G401.6 (cell line): ENCODE measurements around the gene CEBPA.
A peak's percentile ranks its signal among the peaks of the same experiment; 100 is the strongest.

Source experiments
- FAIRE-seq: peaks from 2 replicates; lab custom pipeline; 2012; peaks lifted over from hg19 to GRCh38; lab: Jason Lieb, UNC

CEBPA gene

GRCh38 chr19:33302175-33302973, at the start of gene CEBPA:
Gene CEBPA (minus strand): TSS chr19:33302534. CDS start chr19:33302414, 120 bp downstream.
- FAIRE-seq, result no peak

- no peak for FAIRE-seq
These were observed 48.4 kb upstream of the CEBPA start for GRCh38 chr19:33350538-33351309.

- no peak for FAIRE-seq
These were observed 47.3 kb upstream of the CEBPA start for GRCh38 chr19:33349319-33350289.

GRCh38 chr19:33348301-33349010, 46.1 kb upstream of the CEBPA start:
- FAIRE-seq, result no peak

GRCh38 chr19:33347300-33347699, 45.0 kb upstream of the CEBPA start:
- FAIRE-seq, result no peak

GRCh38 chr19:33346665-33347064, 44.3 kb upstream of the CEBPA start:
- no peak for FAIRE-seq

GRCh38 chr19:33345163-33345562, 42.8 kb upstream of the CEBPA start:
- no peak for FAIRE-seq

GRCh38 chr19:33344573-33344925, 42.2 kb upstream of the CEBPA start:
- no peak for FAIRE-seq

GRCh38 chr19:33343859-33344572, 41.7 kb upstream of the CEBPA start:
- no peak for FAIRE-seq

GRCh38 chr19:33343301-33343700, 41.0 kb upstream of the CEBPA start:
- FAIRE-seq, result no peak

- FAIRE-seq, result no peak
These were observed 38.7 kb upstream of the CEBPA start for GRCh38 chr19:33340991-33341390.

GRCh38 chr19:33339016-33339984, 37.0 kb upstream of the CEBPA start:
- no peak for FAIRE-seq

GRCh38 chr19:33335446-33335845, 33.1 kb upstream of the CEBPA start:
- FAIRE-seq, result no peak

GRCh38 chr19:33334271-33334670, 31.9 kb upstream of the CEBPA start:
- FAIRE-seq, result peak; percentile 88

GRCh38 chr19:33333642-33334041, 31.3 kb upstream of the CEBPA start:
- FAIRE-seq, result no peak

GRCh38 chr19:33333151-33333550, 30.8 kb upstream of the CEBPA start:
- FAIRE-seq, result no peak

- FAIRE-seq, result no peak
These were observed 29.9 kb upstream of the CEBPA start for GRCh38 chr19:33332248-33332647.

- no peak for FAIRE-seq
These were observed 27.4 kb upstream of the CEBPA start for GRCh38 chr19:33329736-33330135.

- no peak for FAIRE-seq
These were observed 26.7 kb upstream of the CEBPA start for GRCh38 chr19:33329060-33329459.

- no peak for FAIRE-seq
These were observed 23.6 kb upstream of the CEBPA start for GRCh38 chr19:33325920-33326319.
